Measurements from ENCODE around the gene SLC25A12.

SLC25A12 gene

GRCh38 chr2:171830039-171830438, 64.0 kb downstream of the SLC25A12 start:
- TF ChIP-seq CTCF (IDR thresholded peaks at IDR 0.05; ENCODE audit: low read depth, low read length): no peak
- Histone ChIP-seq H3K9me3 (no peaks in the 10 kb centered on the region), H3K27me3 (no peaks in the 10 kb centered on the region), H3K4me3 (ENCODE audit: low read depth, low read length) (no peak overlapping the region), H3K36me3 (peaks cover 27% of the 10 kb centered on the region), H3K4me1 (no peaks in the 10 kb centered on the region)
- DNase-seq: no peak

GRCh38 chr2:171824086-171824485, 70.0 kb downstream of the SLC25A12 start:
- no peak for DNase-seq
- Histone ChIP-seq H3K4me3 (ENCODE audit: low read depth, low read length) (no peak overlapping the region), H3K9me3 (no peaks in the 10 kb centered on the region), H3K36me3 (no peaks in the 10 kb centered on the region), H3K27me3 (no peaks in the 10 kb centered on the region), H3K4me1 (no peaks in the 10 kb centered on the region)
- TF ChIP-seq CTCF (IDR thresholded peaks at IDR 0.05; ENCODE audit: low read depth, low read length): no peak

GRCh38 chr2:171822525-171823322, 71.3 kb downstream of the SLC25A12 start:
- no peaks in the 10 kb centered on the region for H3K36me3 ChIP-seq
- H3K4me1 ChIP-seq: no peaks in the 10 kb centered on the region
- no peaks in the 10 kb centered on the region for H3K9me3 ChIP-seq
- no peak overlapping the region for H3K4me3 ChIP-seq (ENCODE audit: low read depth, low read length)
- no peaks in the 10 kb centered on the region for H3K27me3 ChIP-seq
- DNase-seq: no peak
- TF ChIP-seq CTCF (IDR thresholded peaks at IDR 0.05; ENCODE audit: low read depth, low read length): no peak

GRCh38 chr2:171819453-171819852, 74.6 kb downstream of the SLC25A12 start:
- H3K36me3 ChIP-seq: no peaks in the 10 kb centered on the region
- no peak overlapping the region for H3K4me3 ChIP-seq (ENCODE audit: low read depth, low read length)
- DNase-seq: no peak
- no peaks in the 10 kb centered on the region for H3K27me3 ChIP-seq
- no peak for TF ChIP-seq CTCF (IDR thresholded peaks at IDR 0.05; ENCODE audit: low read depth, low read length)
- no peaks in the 10 kb centered on the region for H3K9me3 ChIP-seq
- H3K4me1 ChIP-seq: no peaks in the 10 kb centered on the region

GRCh38 chr2:171814883-171815282, 79.2 kb downstream of the SLC25A12 start:
- no peaks in the 10 kb centered on the region for H3K27me3 ChIP-seq
- TF ChIP-seq CTCF (IDR thresholded peaks at IDR 0.05; ENCODE audit: low read depth, low read length): no peak
- no peaks in the 10 kb centered on the region for H3K36me3 ChIP-seq
- no peak overlapping the region for H3K4me3 ChIP-seq (ENCODE audit: low read depth, low read length)
- H3K9me3 ChIP-seq: no peaks in the 10 kb centered on the region
- H3K4me1 ChIP-seq: no peaks in the 10 kb centered on the region
- no peak for DNase-seq

GRCh38 chr2:171814174-171814573, 79.9 kb downstream of the SLC25A12 start:
- no peak for TF ChIP-seq CTCF (IDR thresholded peaks at IDR 0.05; ENCODE audit: low read depth, low read length)
- Histone ChIP-seq H3K4me3 (ENCODE audit: low read depth, low read length) (no peak overlapping the region), H3K27me3 (no peaks in the 10 kb centered on the region), H3K36me3 (no peaks in the 10 kb centered on the region), H3K9me3 (no peaks in the 10 kb centered on the region), H3K4me1 (no peaks in the 10 kb centered on the region)
- no peak for DNase-seq
